G401.6 (cell line): ENCODE results near the gene FUT8.

Experiments
- FAIRE-seq: peaks from 2 replicates; lab custom pipeline; 2012; peaks lifted over from hg19 to GRCh38; lab: Jason Lieb, UNC

Gene FUT8

GRCh38 chr14:65496178-65496993, 83.9 kb downstream of the FUT8 start:
- FAIRE-seq = no peak

- FAIRE-seq = no peak
Measured at GRCh38 chr14:65499138-65499537, 86.6 kb downstream of the FUT8 start.

- FAIRE-seq = no peak
Measured at GRCh38 chr14:65500075-65500474, 87.5 kb downstream of the FUT8 start.

- no peak for FAIRE-seq
Measured at GRCh38 chr14:65501328-65501727, 88.8 kb downstream of the FUT8 start.

GRCh38 chr14:65502676-65503124, 90.2 kb downstream of the FUT8 start:
- FAIRE-seq = no peak

GRCh38 chr14:65503771-65504170, 91.2 kb downstream of the FUT8 start:
- no peak for FAIRE-seq

GRCh38 chr14:65506801-65507200, 94.3 kb downstream of the FUT8 start:
- FAIRE-seq = no peak

GRCh38 chr14:65509842-65510241, 97.3 kb downstream of the FUT8 start:
- no peak for FAIRE-seq

- FAIRE-seq = no peak
Measured at GRCh38 chr14:65513671-65514070, 101.1 kb downstream of the FUT8 start.

GRCh38 chr14:65517635-65518542, 105.4 kb downstream of the FUT8 start:
- no peak for FAIRE-seq

GRCh38 chr14:65528069-65528468, 115.5 kb downstream of the FUT8 start:
- FAIRE-seq = no peak

GRCh38 chr14:65531148-65531547, 118.6 kb downstream of the FUT8 start:
- no peak for FAIRE-seq

GRCh38 chr14:65533736-65534404, 121.3 kb downstream of the FUT8 start:
- FAIRE-seq = no peak

GRCh38 chr14:65536781-65537423, 124.4 kb downstream of the FUT8 start:
- FAIRE-seq = no peak

- FAIRE-seq = no peak
Measured at GRCh38 chr14:65548878-65549277, 136.3 kb downstream of the FUT8 start.

- no peak for FAIRE-seq
Measured at GRCh38 chr14:65549429-65549828, 136.9 kb downstream of the FUT8 start.

GRCh38 chr14:65550779-65551643, 138.5 kb downstream of the FUT8 start:
- FAIRE-seq = no peak

- no peak for FAIRE-seq
Measured at GRCh38 chr14:65552724-65553123, 140.2 kb downstream of the FUT8 start.

GRCh38 chr14:65554837-65555236, 142.3 kb downstream of the FUT8 start:
- FAIRE-seq = no peak

- FAIRE-seq = no peak
Measured at GRCh38 chr14:65555358-65555757, 142.8 kb downstream of the FUT8 start.

GRCh38 chr14:65558363-65558762, 145.8 kb downstream of the FUT8 start:
- no peak for FAIRE-seq
